GM10248 (cell line): ENCODE data around the gene HOXA2.

ENCODE experiments used
- CTCF ChIA-PET: fragments of 300-600 bp; sonication (Branson Sonifier 250); formaldehyde crosslinking; extraction: SDS; loops from one replicate; lab custom pipeline; 2021; ENCODE audit warnings: antibody characterized with exemption; lab: Yijun Ruan, JAX
- POLR2A ChIA-PET: fragments of 350-650 bp; sonication (Branson Sonifier 250); formaldehyde crosslinking; extraction: SDS; loops from one replicate; lab custom pipeline; 2020; ENCODE audit warnings: antibody characterized with exemption; lab: Yijun Ruan, JAX
- DNase-seq: peaks from one replicate; pipeline ENCODE4 v3.0.0; 2012; ENCODE audit errors: extremely low spot score
- CTCF ChIP-seq: IDR thresholded peaks from 2 replicates; pipeline ENCODE4 v1.5.1; 2012; ENCODE audit warnings: mild to moderate bottlenecking, low read depth; ENCODE audit errors: extremely low read depth, missing control alignments, control extremely low read depth

The HOXA2 gene

GRCh38 chr7:27122077-27122910 is 19.8 kb upstream of the HOXA2 start:
- POLR2A ChIA-PET: no interaction called here
- CTCF ChIA-PET: no interaction called here
- no peak for TF ChIP-seq CTCF
- no peak for DNase-seq

- CTCF ChIA-PET: no interaction called here
- no peak for DNase-seq
- TF ChIP-seq CTCF: no peak
- POLR2A ChIA-PET: no interaction called here
Measured at GRCh38 chr7:27121684-27122076, 19.2 kb upstream of the HOXA2 start.

GRCh38 chr7:27119412-27119911 is 17.0 kb upstream of the HOXA2 start:
- CTCF ChIA-PET: interaction anchor here (1.3 to 1.4 kb wide), 3 partner anchors 9 to 14 kb away, joined by 3 read pairs; no protein-coding TSS in a partner anchor
- TF ChIP-seq CTCF: no peak
- POLR2A ChIA-PET: no interaction called here
- no peak for DNase-seq

- no peak for TF ChIP-seq CTCF
- ChIA-PET CTCF (interaction anchor here (1.3 kb wide), 1 partner anchor 9 kb away, joined by 3 read pairs; no protein-coding TSS in a partner anchor), POLR2A (no interaction called here)
- DNase-seq: no peak
Measured at GRCh38 chr7:27118580-27118979, 16.1 kb upstream of the HOXA2 start.

- TF ChIP-seq CTCF: no peak
- DNase-seq: no peak
- ChIA-PET CTCF (no interaction called here), POLR2A (no interaction called here)
Measured at GRCh38 chr7:27117887-27118491, 15.5 kb upstream of the HOXA2 start.

DNA sequence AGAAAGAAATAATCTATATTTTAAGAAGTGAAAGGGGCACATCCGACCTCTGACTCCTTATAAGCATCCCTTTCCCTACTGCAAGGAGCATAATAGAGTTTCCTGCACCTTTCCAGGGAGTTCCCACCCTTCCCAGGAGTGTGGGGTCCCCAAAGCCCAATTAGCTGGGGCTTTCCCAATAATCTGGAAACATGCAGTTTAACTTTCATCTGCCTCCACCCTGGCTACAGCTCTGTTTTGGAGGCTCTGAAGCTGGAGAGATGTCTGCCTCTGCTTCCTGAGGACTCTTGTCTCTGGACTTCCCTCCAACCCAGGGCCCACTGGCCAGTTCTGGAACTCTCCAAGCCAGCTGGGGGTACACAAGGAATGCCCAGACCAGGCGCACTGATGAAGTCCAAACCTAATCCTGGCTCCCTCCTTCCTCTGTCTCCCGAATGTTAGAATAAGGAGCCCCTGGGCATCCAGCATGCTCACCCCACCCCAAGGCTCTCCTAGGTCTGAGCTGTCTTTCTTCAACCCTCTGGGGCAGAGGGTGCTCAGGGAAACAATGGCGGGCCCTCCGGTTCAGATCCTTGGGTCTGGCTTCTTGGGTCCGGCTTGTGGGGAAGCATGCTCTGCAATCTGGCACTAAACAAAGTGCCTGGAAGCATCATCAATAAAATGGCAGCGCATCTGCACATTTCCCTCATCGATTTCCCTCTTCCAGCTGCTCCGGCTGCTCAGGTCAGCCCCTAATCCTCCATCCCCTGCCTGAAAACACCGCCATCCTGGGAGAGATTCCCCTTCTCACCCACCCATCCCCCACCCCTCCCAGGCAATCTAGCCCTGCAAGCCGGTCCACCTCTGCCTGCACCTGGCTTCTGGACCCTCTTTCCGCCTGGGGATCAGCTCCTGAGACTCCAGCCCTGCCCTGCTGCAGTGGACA is 14.7 kb upstream of the HOXA2 start:
- CTCF ChIA-PET: no interaction called here
- no peak for TF ChIP-seq CTCF
- POLR2A ChIA-PET: no interaction called here
- no peak for DNase-seq
